Peyer's patch (tissue), 4 donors: ENCODE measurements around the gene ARPIN.

Experiments used
- POLR2A ChIP-seq, 2 donors: fragments of 450-650 bp; IDR thresholded peaks; one replicate each; pipeline ENCODE4 v1.5.1; 2017; ENCODE audit warnings: antibody characterized with exemption in 2 of 2, mild to moderate bottlenecking in 2 of 2, moderate library complexity in 2 of 2
- TF ChIP-seq, protein P1 (sequence below), 6 experiments: fragments of 450-650 bp in 4 of 6; fragments of 200-600 bp in 2 of 6; sonication (generic) in 1 of 6; IDR thresholded peaks; one replicate each; pipeline ENCODE4 v1.5.1; 2017 to 2019; ENCODE audit warnings: antibody characterized with exemption in 6 of 6, mild to moderate bottlenecking in 3 of 6, moderate library complexity in 1 of 6

DNA sequence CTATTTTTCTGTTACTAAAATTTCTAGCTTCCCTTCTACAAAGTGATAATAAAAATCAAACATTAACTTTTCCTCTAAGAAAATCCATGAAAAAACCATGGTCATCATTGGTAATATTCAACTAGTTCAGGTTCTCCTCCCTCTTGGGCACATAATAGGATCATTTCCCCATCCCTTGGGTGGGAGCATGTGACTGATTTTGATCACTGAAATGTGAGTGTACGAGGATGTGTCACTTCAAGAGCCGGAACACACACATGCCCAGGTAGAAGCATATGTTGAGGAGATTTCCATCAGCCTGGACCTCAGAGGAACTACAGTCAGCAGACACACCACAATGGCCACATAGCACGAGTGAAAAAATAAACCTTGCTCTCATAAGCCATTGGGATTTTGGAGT is 55.1 kb downstream of the ARPIN start:
- TF ChIP-seq, protein P1, sequence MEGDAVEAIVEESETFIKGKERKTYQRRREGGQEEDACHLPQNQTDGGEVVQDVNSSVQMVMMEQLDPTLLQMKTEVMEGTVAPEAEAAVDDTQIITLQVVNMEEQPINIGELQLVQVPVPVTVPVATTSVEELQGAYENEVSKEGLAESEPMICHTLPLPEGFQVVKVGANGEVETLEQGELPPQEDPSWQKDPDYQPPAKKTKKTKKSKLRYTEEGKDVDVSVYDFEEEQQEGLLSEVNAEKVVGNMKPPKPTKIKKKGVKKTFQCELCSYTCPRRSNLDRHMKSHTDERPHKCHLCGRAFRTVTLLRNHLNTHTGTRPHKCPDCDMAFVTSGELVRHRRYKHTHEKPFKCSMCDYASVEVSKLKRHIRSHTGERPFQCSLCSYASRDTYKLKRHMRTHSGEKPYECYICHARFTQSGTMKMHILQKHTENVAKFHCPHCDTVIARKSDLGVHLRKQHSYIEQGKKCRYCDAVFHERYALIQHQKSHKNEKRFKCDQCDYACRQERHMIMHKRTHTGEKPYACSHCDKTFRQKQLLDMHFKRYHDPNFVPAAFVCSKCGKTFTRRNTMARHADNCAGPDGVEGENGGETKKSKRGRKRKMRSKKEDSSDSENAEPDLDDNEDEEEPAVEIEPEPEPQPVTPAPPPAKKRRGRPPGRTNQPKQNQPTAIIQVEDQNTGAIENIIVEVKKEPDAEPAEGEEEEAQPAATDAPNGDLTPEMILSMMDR (IDR thresholded peaks at IDR 0.05) = no peak
- peak; percentile 45 to 88 for TF ChIP-seq POLR2A (IDR thresholded peaks at IDR 0.05)
